ENCODE data around the gene LHX6.

Gene LHX6

GRCh38 chr9:122158202-122158601, 70.6 kb downstream of the LHX6 start:
- peak in 1 of 2 donors; percentile 11 for DNase-seq (ENCODE audit: low read depth in 1 of 2, low spot score in 1 of 2)

GRCh38 chr9:122155796-122156195, 73.0 kb downstream of the LHX6 start:
- no peak for DNase-seq (ENCODE audit: low read depth in 1 of 2, low spot score in 1 of 2)
